Activated gamma-delta T cell (primary cell): ENCODE measurements around the gene ZGPAT.

Experiments used
- DNase-seq: peaks from one replicate; lab custom pipeline; 2025; lab: John Stamatoyannopoulos, UW

ZGPAT gene

GRCh38 chr20:63782521-63782971, 74.7 kb downstream of the ZGPAT start:
- DNase-seq, result no peak

- DNase-seq, result no peak
Observed at GRCh38 chr20:63783970-63784369, 76.1 kb downstream of the ZGPAT start.

- DNase-seq, result no peak
Observed at GRCh38 chr20:63785691-63786131, 77.9 kb downstream of the ZGPAT start.
